ENCODE results near the gene NDUFV1. TPM values are rescaled to one million over a fixed set of nuclear protein-coding genes. Genes with fewer than 3 reads are reported as not detected.

NDUFV1 gene
- total RNA-seq, 1 experiment from 2014 or later: 242 TPM

DNA sequence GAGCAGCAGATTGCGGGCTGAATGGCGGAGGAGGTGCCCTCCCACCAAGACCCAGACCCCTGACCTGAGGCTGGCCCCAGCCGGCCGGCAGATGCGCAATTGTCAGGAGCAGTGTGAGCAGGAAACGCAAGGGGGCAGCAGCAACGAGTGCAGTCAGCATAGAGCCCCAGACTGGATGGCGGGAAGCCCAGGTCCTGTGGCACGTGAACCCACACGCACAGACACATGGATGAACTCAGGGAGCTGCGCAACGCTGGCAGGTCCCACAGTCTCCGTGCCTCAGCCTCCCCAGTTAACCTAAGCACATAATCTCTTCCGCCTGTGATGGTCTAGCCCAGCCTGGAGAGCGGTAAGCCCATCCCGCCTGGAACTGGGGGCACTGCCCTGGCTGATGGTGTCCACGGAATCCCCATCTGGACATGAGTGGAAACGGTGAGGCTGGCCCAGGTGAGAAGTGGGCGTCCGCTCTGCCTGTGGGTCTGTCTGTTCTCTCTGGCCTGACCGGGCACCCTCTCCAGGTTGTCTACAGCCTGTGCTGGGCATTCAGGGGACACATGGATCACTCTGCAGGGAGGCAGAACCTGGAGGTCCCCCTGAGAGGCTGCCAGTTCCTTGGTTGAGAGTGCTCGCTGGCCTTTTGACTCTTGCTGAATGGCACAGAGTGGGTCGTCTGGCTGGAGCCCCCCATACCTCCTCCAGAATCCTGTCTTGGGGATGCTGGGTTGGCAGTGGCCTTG lies 33.5 kb downstream of the NDUFV1 start:
- no peaks in the 10 kb centered on the region for H4K20me1 ChIP-seq (ENCODE audit: insufficient read depth)
- BruUV-seq (replicated peaks): no TSS peak
- no peaks in the 10 kb centered on the region for H3K36me3 ChIP-seq (ENCODE audit: control insufficient read depth in 1 of 2, insufficient read depth in 2 of 2, low read length in 2 of 2)
- TF ChIP-seq ZNF274 (IDR thresholded peaks at IDR 0.05; ENCODE audit: low read depth, low read length) (no peak), POLR2A (IDR thresholded peaks at IDR 0.05; ENCODE audit: borderline replicate concordance, extremely low read depth, insufficient read depth, insufficient read length) (no peak), RAD21 (IDR thresholded peaks at IDR 0.05; ENCODE audit: low read depth) (peak; percentile 55), SRF (IDR thresholded peaks at IDR 0.05; ENCODE audit: low read depth) (no peak), CTCF (IDR thresholded peaks at IDR 0.05 in 2 of 3, conservative IDR thresholded peaks at IDR 0.05 in 1 of 3; ENCODE audit: borderline replicate concordance in 1 of 3, insufficient read depth in 1 of 3, low read depth in 2 of 3, low read length in 2 of 3) (peak; percentile 64 to 75 (median 68); a peak in 5 of 6 replicates), SP1 (IDR thresholded peaks at IDR 0.05; ENCODE audit: low read depth) (no peak), ZFX (IDR thresholded peaks at IDR 0.05) (no peak), MAX (IDR thresholded peaks at IDR 0.05) (peak; percentile 98)
- no peaks in the 10 kb centered on the region for H3K9me2 ChIP-seq (ENCODE audit: insufficient read depth)
- intact Hi-C loops (cut with micrococcal nuclease): loop anchor here (10.0 kb wide), 1 partner anchor 165 kb away; no protein-coding TSS in a partner anchor
- H3K27ac ChIP-seq (ENCODE audit: low read depth, low read length): no peak overlapping the region
- ATAC-seq (peak; percentile 93), DNase-seq (ENCODE audit: low read depth, low spot score) (peak; percentile 36)
- CTCF ChIA-PET: interaction anchor here (3.6 kb wide), 1 partner anchor 10 kb away, joined by 10 read pairs; the partner anchor contains the start of gene NUDT8
- H3K9ac ChIP-seq (ENCODE audit: low read length): no peak overlapping the region
- no peaks in the 10 kb centered on the region for H3K27me3 ChIP-seq (ENCODE audit: insufficient read depth, low read length)
- no peak overlapping the region for H3K4me2 ChIP-seq (ENCODE audit: low read length)
- RAD21 ChIA-PET (ENCODE audit: low non-redundant PET in 1 of 2, low total read pairs in 2 of 2, uncharacterized antibody in 2 of 2, unreplicated experiment in 2 of 2): no interaction called here
- no peaks in the 10 kb centered on the region; a peak in 2 of 4 replicates for H3K9me3 ChIP-seq (ENCODE audit: control insufficient read depth in 1 of 2, insufficient read depth in 1 of 2, low read depth in 1 of 2, low read length in 2 of 2)
- H2AFZ ChIP-seq (ENCODE audit: low read depth, low read length, poor library complexity, severe bottlenecking): no peak overlapping the region
- H3K79me2 ChIP-seq (ENCODE audit: insufficient read depth, low read length): no peaks in the 10 kb centered on the region
- POLR2A ChIA-PET: no interaction called here
- H3K4me3 ChIP-seq (replicated peaks in 1 of 2; ENCODE audit: low read depth in 1 of 2, low read length in 2 of 2): no peak overlapping the region
- no peaks in the 10 kb centered on the region for H3K4me1 ChIP-seq (ENCODE audit: control insufficient read depth in 1 of 2, insufficient read depth in 2 of 2, low read length in 2 of 2)

Measured in HCT116 (cell line).